Neural cell (in vitro differentiated cells): ENCODE measurements around the gene CD248.

Source experiments
- CTCF ChIP-seq: fragments of 450-650 bp; IDR thresholded peaks from 2 replicates; pipeline ENCODE4 v1.5.1; 2014; ENCODE audit warnings: antibody characterized with exemption, mild to moderate bottlenecking, moderate library complexity; ENCODE audit not compliant: poor library complexity, severe bottlenecking
- EZH2 ChIP-seq: fragments of 200-600, 300-800 bp; shearing (Covaris generic), sonication (generic); IDR thresholded peaks from 2 replicates; pipeline ENCODE4 v1.6.1; 2014; ENCODE audit warnings: antibody characterized with exemption, low read length, borderline replicate concordance, mild to moderate bottlenecking; ENCODE audit not compliant: insufficient read depth, poor library complexity, severe bottlenecking
- MXI1 ChIP-seq: fragments of 450-650 bp; conservative IDR thresholded peaks from 2 replicates; pipeline ENCODE4 v1.6.1; 2014; ENCODE audit warnings: antibody characterized with exemption, mild to moderate bottlenecking; ENCODE audit not compliant: poor library complexity, severe bottlenecking
- POLR2AphosphoS5 ChIP-seq: IDR thresholded peaks from 2 replicates; pipeline ENCODE4 v1.6.1; 2012
- REST ChIP-seq: IDR thresholded peaks from 2 replicates; pipeline ENCODE4 v1.6.1; 2012; ENCODE audit warnings: borderline replicate concordance
- TAF1 ChIP-seq: IDR thresholded peaks from 2 replicates; pipeline ENCODE4 v1.6.1; 2012; ENCODE audit warnings: low read depth

GRCh38 chr11:66332371-66333219, 15.8 kb upstream of the CD248 start:
- TF ChIP-seq POLR2AphosphoS5, result no peak
- TF ChIP-seq CTCF, result no peak
- TF ChIP-seq MXI1, result no peak
- TF ChIP-seq TAF1, result no peak
- TF ChIP-seq EZH2, result no peak
- no peak for TF ChIP-seq REST
